Calu3 (cell line): ENCODE measurements around the gene IFIT5. TPM values are rescaled to one million over a fixed set of nuclear protein-coding genes. Genes with fewer than 3 reads are reported as not detected.
"Not testable (repeated sequence)": the region's sequence is repeated elsewhere in the genome, so short reads cannot be mapped to it uniquely, and the experiment has no call there.

Experiments used
- BruUV-seq: library from RNA; stranded (reverse); fragments of 400-500 nt; replicated peaks from 2 replicates; lab custom pipeline; 2021; lab: Mats Ljungman, UMichigan
- CTCF ChIA-PET: fragments of 300-600 bp; sonication (Branson Sonifier 250); formaldehyde crosslinking; loops from one replicate; lab custom pipeline; 2022; ENCODE audit warnings: antibody characterized with exemption; lab: Charles Lee
- DNase-seq: peaks from one replicate; pipeline ENCODE4 v3.0.0; 2022
- H3K27ac Mint-ChIP-seq: one replicate; pipeline ENCODE4 v1.8.0; 2022; ENCODE audit warnings: mixed read lengths; ENCODE audit not compliant: unreplicated experiment
- H3K27me3 Mint-ChIP-seq: one replicate; pipeline ENCODE4 v1.8.0; 2022; ENCODE audit warnings: mixed read lengths; ENCODE audit not compliant: unreplicated experiment
- H3K36me3 Mint-ChIP-seq: one replicate; pipeline ENCODE4 v1.8.0; 2022; ENCODE audit warnings: mild to moderate bottlenecking, moderate library complexity, mixed read lengths; ENCODE audit not compliant: insufficient read depth, unreplicated experiment
- H3K4me1 Mint-ChIP-seq: one replicate; pipeline ENCODE4 v1.8.0; 2022; ENCODE audit warnings: mild to moderate bottlenecking, low read depth, mixed read lengths; ENCODE audit not compliant: unreplicated experiment
- H3K4me3 Mint-ChIP-seq: one replicate; pipeline ENCODE4 v1.8.0; 2022; ENCODE audit warnings: mild to moderate bottlenecking, low read depth, moderate library complexity, mixed read lengths; ENCODE audit not compliant: unreplicated experiment
- H3K9me3 Mint-ChIP-seq: one replicate; pipeline ENCODE4 v1.8.0; 2022; ENCODE audit warnings: low read depth, mixed read lengths; ENCODE audit not compliant: unreplicated experiment
- CTCF ChIP-seq: fragments of 200-600 bp; IDR thresholded peaks from one replicate; pipeline ENCODE4 v1.8.0; 2022; ENCODE audit warnings: antibody characterized with exemption; ENCODE audit not compliant: unreplicated experiment
- intact Hi-C: fragments of 100-400 bp; cut with micrococcal nuclease; formaldehyde crosslinking; loops from one replicate; pipeline ENCODE4 v1.10.0; 2022; ENCODE audit not compliant: unreplicated experiment
- total RNA-seq: library from RNA; stranded (reverse); gene quantifications from 2 replicates; pipeline ENCODE4 v1.2.3, GENCODE V29; 2022

Gene IFIT5
- total RNA-seq, 1 experiment from 2014 or later: 13.8 TPM

GRCh38 chr10:89438525-89438924 is 24.2 kb downstream of the IFIT5 start:
- H3K27ac Mint-ChIP-seq: no peak overlapping the region
- CTCF ChIA-PET: no interaction called here

GRCh38 chr10:89440226-89441009 is 26.1 kb downstream of the IFIT5 start:
- Mint-ChIP-seq H3K27me3 (no peaks in the 10 kb centered on the region), H3K9me3 (no peaks in the 10 kb centered on the region), H3K36me3 (no peaks in the 10 kb centered on the region), H3K4me1 (no peaks in the 10 kb centered on the region), H3K27ac (no peak overlapping the region), H3K4me3 (no peak overlapping the region)
- CTCF ChIA-PET: interaction anchor here (0.7 kb wide), 1 partner anchor 184 kb away, joined by 4 read pairs; no protein-coding TSS in a partner anchor
- no TSS peak for BruUV-seq
- no peak for DNase-seq
- TF ChIP-seq CTCF: no peak
- intact Hi-C loops: no loop called here

More at GRCh38 chr10:89438525-89438924, 24.2 kb downstream of the IFIT5 start:
- no peaks in the 10 kb centered on the region for H3K36me3 Mint-ChIP-seq
- H3K4me1 Mint-ChIP-seq: no peaks in the 10 kb centered on the region
- no peak for DNase-seq
- no TSS peak for BruUV-seq
- intact Hi-C loops: no loop called here
- H3K9me3 Mint-ChIP-seq: no peaks in the 10 kb centered on the region
- no peak overlapping the region for H3K4me3 Mint-ChIP-seq
- no peak for TF ChIP-seq CTCF
- no peaks in the 10 kb centered on the region for H3K27me3 Mint-ChIP-seq

GRCh38 chr10:89442289-89442688 is 27.9 kb downstream of the IFIT5 start:
- TF ChIP-seq CTCF: no peak
- intact Hi-C loops: no loop called here
- H3K27me3 Mint-ChIP-seq: no peaks in the 10 kb centered on the region
- H3K4me3 Mint-ChIP-seq: no peak overlapping the region
- DNase-seq: no peak
- H3K36me3 Mint-ChIP-seq: no peaks in the 10 kb centered on the region
- H3K9me3 Mint-ChIP-seq: no peaks in the 10 kb centered on the region
- CTCF ChIA-PET: no interaction called here
- no TSS peak for BruUV-seq
- H3K27ac Mint-ChIP-seq: no peak overlapping the region
- no peaks in the 10 kb centered on the region for H3K4me1 Mint-ChIP-seq

GRCh38 chr10:89444819-89445218 is 30.5 kb downstream of the IFIT5 start:
- CTCF ChIA-PET, H3K27ac Mint-ChIP-seq, H3K9me3 Mint-ChIP-seq, H3K4me3 Mint-ChIP-seq, BruUV-seq, intact Hi-C loops, DNase-seq, H3K36me3 Mint-ChIP-seq, H3K27me3 Mint-ChIP-seq, H3K4me1 Mint-ChIP-seq: not testable (repeated sequence)

- CTCF ChIA-PET: no interaction called here
- DNase-seq: no peak
These were observed 36.5 kb downstream of the IFIT5 start for GRCh38 chr10:89450901-89451300.

More at GRCh38 chr10:89450901-89451300, 36.5 kb downstream of the IFIT5 start:
- no TSS peak for BruUV-seq
- no peaks in the 10 kb centered on the region for H3K36me3 Mint-ChIP-seq
- H3K4me3 Mint-ChIP-seq: no peak overlapping the region
- no peaks in the 10 kb centered on the region for H3K9me3 Mint-ChIP-seq
- intact Hi-C loops: no loop called here
- no peak for TF ChIP-seq CTCF
- no peaks in the 10 kb centered on the region for H3K27me3 Mint-ChIP-seq
- peaks cover 24% of the 10 kb centered on the region for H3K4me1 Mint-ChIP-seq
- no peak overlapping the region for H3K27ac Mint-ChIP-seq
